Liver (tissue), 9 donors: Measurements from ENCODE around the gene TOR3A. TPM values are rescaled to one million over a fixed set of nuclear protein-coding genes. Genes with fewer than 3 reads are reported as not detected.
A peak's percentile ranks its signal among the peaks of the same experiment; 100 is the strongest.

Experiments
- DNase-seq: peaks from one replicate; pipeline ENCODE4 v3.0.0-alpha.2; 2017; ENCODE audit warnings: low spot score
- H3K27ac ChIP-seq, 2 donors: one replicate each; pipeline ENCODE4 v1.7.0; 2013; ENCODE audit warnings: inconsistent platforms in 2 of 2, low read length in 2 of 2, control low read depth in 1 of 2, low read depth in 1 of 2, mild to moderate bottlenecking in 1 of 2
- H3K27me3 ChIP-seq, 4 donors: one replicate each; pipeline versions ENCODE4 v1.6.1 to v1.7.0; 2013; ENCODE audit warnings: low read length in 3 of 4, inconsistent platforms in 1 of 4, mild to moderate bottlenecking in 1 of 4, moderate library complexity in 1 of 4; ENCODE audit not compliant: control insufficient read depth in 4 of 4, insufficient read depth in 4 of 4
- H3K36me3 ChIP-seq, 4 donors: one replicate each; pipeline versions ENCODE4 v1.6.1 to v1.7.0; 2013; ENCODE audit warnings: low read length in 3 of 4, mild to moderate bottlenecking in 3 of 4, low read depth in 1 of 4, moderate library complexity in 1 of 4; ENCODE audit not compliant: control insufficient read depth in 4 of 4, insufficient read depth in 3 of 4
- H3K4me1 ChIP-seq, 4 donors: one replicate each; pipeline versions ENCODE4 v1.6.1 to v1.7.0; 2013; ENCODE audit warnings: low read length in 3 of 4, mild to moderate bottlenecking in 3 of 4, moderate library complexity in 1 of 4; ENCODE audit not compliant: control insufficient read depth in 4 of 4, insufficient read depth in 4 of 4
- H3K4me3 ChIP-seq, 3 donors: one replicate each; pipeline versions ENCODE4 v1.6.1 to v1.7.0; 2013; ENCODE audit warnings: low read length in 3 of 3, control low read depth in 1 of 3, low read depth in 1 of 3, mild to moderate bottlenecking in 1 of 3
- H3K9ac ChIP-seq, 2 donors: one replicate each; pipeline ENCODE4 v1.7.0; 2013; ENCODE audit warnings: low read length in 2 of 2, mild to moderate bottlenecking in 2 of 2, moderate library complexity in 2 of 2, control low read depth in 1 of 2, low read depth in 1 of 2
- H3K9me3 ChIP-seq, 4 donors: one replicate each; pipeline versions ENCODE4 v1.6.1 to v1.7.0; 2013; ENCODE audit warnings: low read length in 3 of 4; ENCODE audit not compliant: control insufficient read depth in 4 of 4
- FOXA1 ChIP-seq: IDR thresholded peaks from 2 replicates; pipeline ENCODE4 v1.6.1; 2016; ENCODE audit warnings: antibody characterized with exemption
- GABPA ChIP-seq, 2 donors: IDR thresholded peaks in 1 of 2; conservative IDR thresholded peaks in 1 of 2; 2 replicates each; pipeline ENCODE4 v1.6.1; 2016; ENCODE audit warnings: antibody characterized with exemption in 2 of 2, mild to moderate bottlenecking in 1 of 2, moderate library complexity in 1 of 2
- HNF4A ChIP-seq, 2 donors: conservative IDR thresholded peaks; 2 replicates each; pipeline ENCODE4 v1.6.1; 2016; ENCODE audit warnings: antibody characterized with exemption in 2 of 2, mild to moderate bottlenecking in 2 of 2
- HNF4G ChIP-seq: IDR thresholded peaks from 2 replicates; pipeline ENCODE4 v1.6.1; 2016; ENCODE audit warnings: antibody characterized with exemption
- JUND ChIP-seq, 2 donors: IDR thresholded peaks; 2 replicates each; pipeline ENCODE4 v1.6.1; 2016; ENCODE audit warnings: antibody characterized with exemption in 2 of 2
- NR2F2 ChIP-seq: IDR thresholded peaks from 2 replicates; pipeline ENCODE4 v1.6.1; 2016; ENCODE audit warnings: antibody characterized with exemption
- RAD21 ChIP-seq, 2 donors: IDR thresholded peaks; 2 replicates each; pipeline ENCODE4 v1.6.1; 2016; ENCODE audit warnings: antibody characterized with exemption in 2 of 2, mild to moderate bottlenecking in 2 of 2
- RXRA ChIP-seq, 2 donors: IDR thresholded peaks; 2 replicates each; pipeline ENCODE4 v1.6.1; 2017 to 2018; ENCODE audit warnings: antibody characterized with exemption in 2 of 2, mild to moderate bottlenecking in 1 of 2
- YY1 ChIP-seq: IDR thresholded peaks from 2 replicates; pipeline ENCODE4 v1.6.1; 2016; ENCODE audit warnings: antibody characterized with exemption, mild to moderate bottlenecking
- WGBS: extraction: QIAGEN DNeasy Blood & Tissue Kit; methylation state at CpG from one replicate; pipeline ENCODE4 v1.1.7; 2013; 5-methylcytosine and 5-hydroxymethylcytosine counted together
- polyA plus RNA-seq, 2 donors: library from polyadenylated mRNA; stranded (reverse) in 1 of 2; unstranded in 1 of 2; fragments of 200-250 nt in 1 of 2; fragments of >200 nt in 1 of 2; fragmentation: Nextera tagmentation in 1 of 2; extraction: Ambion mirVana in 1 of 2; gene quantifications; one replicate each; pipeline versions ENCODE4 v1.2.1 to v1.2.3, GENCODE V29; 2013 to 2015
- total RNA-seq, 2 donors: library from RNA; depleted of rRNA; stranded (reverse); fragments of >200 nt; gene quantifications; one replicate each; pipeline ENCODE4 v1.2.3, GENCODE V29; 2014
- TF ChIP-seq, protein P1 (sequence below): IDR thresholded peaks from 2 replicates; pipeline ENCODE4 v1.6.1; 2016; ENCODE audit warnings: antibody characterized with exemption
- TF ChIP-seq, protein P2 (sequence below): IDR thresholded peaks from 2 replicates; pipeline ENCODE4 v1.6.1; 2016; ENCODE audit warnings: antibody characterized with exemption
- TF ChIP-seq, protein P3 (sequence below): fragments of 150-350 bp; IDR thresholded peaks from 2 replicates; pipeline ENCODE4 v1.5.1; 2017; ENCODE audit warnings: improper control_type of control experiment, low read depth, low read length; ENCODE audit not compliant: missing input control
- TF ChIP-seq, protein P4 (sequence below): IDR thresholded peaks from 2 replicates; pipeline ENCODE4 v1.6.1; 2016; ENCODE audit warnings: antibody characterized with exemption
- donor health status: healthy.
- donor health status: healthy.
- donor health status: healthy.
- donor health status: healthy.
- donor health status: healthy.

Gene TOR3A
- total and polyA plus RNA-seq, 4 donors = 14.3 to 31.0 (median 23.5) TPM

DNA sequence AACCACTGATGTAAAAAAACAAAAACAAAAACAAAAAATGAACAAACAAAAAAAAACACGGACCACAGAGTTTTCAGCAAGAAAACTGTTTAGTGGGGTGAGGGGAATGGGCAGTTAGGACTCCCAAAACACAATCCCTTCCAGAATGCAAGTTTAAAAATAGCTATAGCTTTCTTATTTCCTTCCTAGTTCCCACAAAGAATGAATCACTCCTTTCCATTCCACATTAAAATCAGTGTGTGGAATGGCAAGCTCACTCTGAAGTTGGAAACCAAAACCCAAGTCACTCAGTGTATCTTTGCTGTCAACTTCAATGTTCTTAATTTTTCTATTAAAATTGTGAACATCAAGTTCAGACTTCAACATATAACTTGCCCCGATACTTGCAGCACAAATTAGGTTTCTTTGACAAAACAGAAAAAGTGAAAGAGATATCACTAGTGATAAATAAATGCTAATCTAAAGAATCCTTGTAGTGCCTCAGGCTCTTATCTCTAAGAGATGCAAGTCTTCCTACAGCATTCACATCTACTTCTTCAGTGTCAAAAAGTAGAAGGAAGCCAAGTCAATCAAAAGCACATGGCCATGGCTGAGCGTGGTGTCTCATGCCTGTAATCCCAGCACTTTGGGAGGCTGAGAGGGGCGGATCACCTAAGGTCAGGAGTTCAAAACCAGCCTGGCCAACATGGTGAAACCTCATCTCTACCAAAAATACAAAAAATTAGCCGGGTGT is 45.5 kb downstream of the TOR3A start:
- H3K9me3 ChIP-seq = no peaks in the 10 kb centered on the region
- no peak overlapping the region for H3K4me3 ChIP-seq
- H3K27ac ChIP-seq = peak overlapping the region; percentile 59 to 76
- H3K4me1 ChIP-seq = peaks cover 6 to 17% (median 11%) of the 10 kb centered on the region in 4 donors
- DNase-seq = no peak
- WGBS = 86% methylated on average over 5 of the region's 5 CpGs
- H3K36me3 ChIP-seq = no peaks in the 10 kb centered on the region
- H3K27me3 ChIP-seq = no peaks in the 10 kb centered on the region
- no peak overlapping the region for H3K9ac ChIP-seq
- TF ChIP-seq, protein P1, sequence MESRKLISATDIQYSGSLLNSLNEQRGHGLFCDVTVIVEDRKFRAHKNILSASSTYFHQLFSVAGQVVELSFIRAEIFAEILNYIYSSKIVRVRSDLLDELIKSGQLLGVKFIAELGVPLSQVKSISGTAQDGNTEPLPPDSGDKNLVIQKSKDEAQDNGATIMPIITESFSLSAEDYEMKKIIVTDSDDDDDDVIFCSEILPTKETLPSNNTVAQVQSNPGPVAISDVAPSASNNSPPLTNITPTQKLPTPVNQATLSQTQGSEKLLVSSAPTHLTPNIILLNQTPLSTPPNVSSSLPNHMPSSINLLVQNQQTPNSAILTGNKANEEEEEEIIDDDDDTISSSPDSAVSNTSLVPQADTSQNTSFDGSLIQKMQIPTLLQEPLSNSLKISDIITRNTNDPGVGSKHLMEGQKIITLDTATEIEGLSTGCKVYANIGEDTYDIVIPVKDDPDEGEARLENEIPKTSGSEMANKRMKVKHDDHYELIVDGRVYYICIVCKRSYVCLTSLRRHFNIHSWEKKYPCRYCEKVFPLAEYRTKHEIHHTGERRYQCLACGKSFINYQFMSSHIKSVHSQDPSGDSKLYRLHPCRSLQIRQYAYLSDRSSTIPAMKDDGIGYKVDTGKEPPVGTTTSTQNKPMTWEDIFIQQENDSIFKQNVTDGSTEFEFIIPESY = no peak
- TF ChIP-seq JUND (IDR thresholded peaks at IDR 0.05) = no peak
- TF ChIP-seq HNF4G = no peak
- TF ChIP-seq GABPA (IDR thresholded peaks at IDR 0.05 in 1 of 2, conservative IDR thresholded peaks at IDR 0.05 in 1 of 2) = no peak

DNA sequence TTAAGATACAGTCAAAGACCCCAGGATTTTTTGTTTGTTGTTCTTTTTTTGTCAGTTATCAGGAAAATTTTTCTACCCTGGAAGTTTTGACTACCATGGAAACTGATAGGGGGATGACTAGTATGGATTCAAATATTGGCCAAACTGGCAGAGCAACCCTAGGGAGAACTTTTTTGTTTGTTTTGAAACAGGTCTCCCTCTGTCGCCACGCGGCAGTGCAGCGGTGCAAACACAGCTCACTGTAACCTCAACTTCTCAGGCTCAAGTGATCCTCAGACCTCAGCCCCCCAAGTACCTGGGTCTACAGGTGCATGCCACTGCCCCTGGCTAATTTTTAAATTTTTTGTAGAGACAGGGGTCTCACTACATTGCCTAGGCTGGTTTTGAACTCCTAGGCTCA is 46.6 kb downstream of the TOR3A start:
- Histone ChIP-seq H3K36me3 (no peaks in the 10 kb centered on the region), H3K4me3 (no peak overlapping the region), H3K9me3 (no peaks in the 10 kb centered on the region), H3K9ac (no peak overlapping the region), H3K27me3 (no peaks in the 10 kb centered on the region), H3K4me1 (peaks cover 6 to 17% (median 11%) of the 10 kb centered on the region in 4 donors), H3K27ac (peak overlapping the region; percentile 67 to 90)
- DNase-seq = no peak
- peak in 1 of 2 donors; percentile 15 for TF ChIP-seq RXRA (IDR thresholded peaks at IDR 0.05)
- TF ChIP-seq HNF4A (conservative IDR thresholded peaks at IDR 0.05) = no peak
- TF ChIP-seq HNF4G = no peak
- TF ChIP-seq FOXA1 = no peak
- TF ChIP-seq, protein P2, sequence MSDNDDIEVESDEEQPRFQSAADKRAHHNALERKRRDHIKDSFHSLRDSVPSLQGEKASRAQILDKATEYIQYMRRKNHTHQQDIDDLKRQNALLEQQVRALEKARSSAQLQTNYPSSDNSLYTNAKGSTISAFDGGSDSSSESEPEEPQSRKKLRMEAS = no peak
- TF ChIP-seq RAD21 (IDR thresholded peaks at IDR 0.05) = peak in 1 of 2 donors; percentile 38
- TF ChIP-seq YY1 = peak; percentile 33
- TF ChIP-seq, protein P3, sequence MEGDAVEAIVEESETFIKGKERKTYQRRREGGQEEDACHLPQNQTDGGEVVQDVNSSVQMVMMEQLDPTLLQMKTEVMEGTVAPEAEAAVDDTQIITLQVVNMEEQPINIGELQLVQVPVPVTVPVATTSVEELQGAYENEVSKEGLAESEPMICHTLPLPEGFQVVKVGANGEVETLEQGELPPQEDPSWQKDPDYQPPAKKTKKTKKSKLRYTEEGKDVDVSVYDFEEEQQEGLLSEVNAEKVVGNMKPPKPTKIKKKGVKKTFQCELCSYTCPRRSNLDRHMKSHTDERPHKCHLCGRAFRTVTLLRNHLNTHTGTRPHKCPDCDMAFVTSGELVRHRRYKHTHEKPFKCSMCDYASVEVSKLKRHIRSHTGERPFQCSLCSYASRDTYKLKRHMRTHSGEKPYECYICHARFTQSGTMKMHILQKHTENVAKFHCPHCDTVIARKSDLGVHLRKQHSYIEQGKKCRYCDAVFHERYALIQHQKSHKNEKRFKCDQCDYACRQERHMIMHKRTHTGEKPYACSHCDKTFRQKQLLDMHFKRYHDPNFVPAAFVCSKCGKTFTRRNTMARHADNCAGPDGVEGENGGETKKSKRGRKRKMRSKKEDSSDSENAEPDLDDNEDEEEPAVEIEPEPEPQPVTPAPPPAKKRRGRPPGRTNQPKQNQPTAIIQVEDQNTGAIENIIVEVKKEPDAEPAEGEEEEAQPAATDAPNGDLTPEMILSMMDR = no peak
- TF ChIP-seq, protein P4, sequence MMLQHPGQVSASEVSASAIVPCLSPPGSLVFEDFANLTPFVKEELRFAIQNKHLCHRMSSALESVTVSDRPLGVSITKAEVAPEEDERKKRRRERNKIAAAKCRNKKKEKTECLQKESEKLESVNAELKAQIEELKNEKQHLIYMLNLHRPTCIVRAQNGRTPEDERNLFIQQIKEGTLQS = no peak
- TF ChIP-seq NR2F2 = no peak
- 36% methylated on average over 4 of the region's 4 CpGs for WGBS
